ENCODE data around the gene PAX3. TPM values are rescaled to one million over a fixed set of nuclear protein-coding genes. Genes with fewer than 3 reads are reported as not detected.

The PAX3 gene
- total RNA-seq, 1 experiment from 2014 or later: not detected

DNA sequence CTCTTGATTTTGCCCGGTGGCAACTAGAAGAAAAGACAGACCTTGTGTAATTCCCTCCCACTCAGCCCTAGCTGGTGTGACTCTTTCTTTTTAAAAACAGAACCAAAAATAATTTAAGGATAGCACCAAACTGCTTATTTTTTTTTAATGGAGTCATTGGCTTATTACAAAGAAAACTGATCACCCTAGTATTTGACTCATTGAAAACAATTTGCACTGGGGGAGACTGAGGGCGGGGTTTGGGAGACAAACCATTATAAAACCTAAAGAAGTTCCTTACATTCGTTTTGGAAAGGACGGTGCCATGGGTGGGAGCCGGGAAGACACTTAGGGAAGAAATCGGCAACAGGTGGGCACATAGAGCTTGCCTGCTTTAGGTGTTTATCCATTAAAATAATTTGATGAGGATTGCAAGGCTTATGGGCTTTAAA, 2.5 kb downstream of the PAX3 start:
- DNase-seq: no peak
- POLR2A ChIA-PET: no interaction called here
- H3K4me3 Mint-ChIP-seq (ENCODE audit: unreplicated experiment): no peak overlapping the region
- no peak overlapping the region for H3K27ac Mint-ChIP-seq (ENCODE audit: unreplicated experiment)
- H3K36me3 Mint-ChIP-seq (ENCODE audit: insufficient read depth, unreplicated experiment): no peaks in the 10 kb centered on the region
- H3K4me1 Mint-ChIP-seq (ENCODE audit: low read depth, unreplicated experiment): no peaks in the 10 kb centered on the region
- CTCF ChIA-PET: no interaction called here
- BruUV-seq (replicated peaks): no TSS peak
- H3K27me3 ChIP-seq (replicated peaks; ENCODE audit: control insufficient read depth, insufficient read depth, low read length): no peaks in the 10 kb centered on the region
- peaks cover 10% of the 10 kb centered on the region for H3K9me3 Mint-ChIP-seq (ENCODE audit: unreplicated experiment)
- TF ChIP-seq, protein P1, sequence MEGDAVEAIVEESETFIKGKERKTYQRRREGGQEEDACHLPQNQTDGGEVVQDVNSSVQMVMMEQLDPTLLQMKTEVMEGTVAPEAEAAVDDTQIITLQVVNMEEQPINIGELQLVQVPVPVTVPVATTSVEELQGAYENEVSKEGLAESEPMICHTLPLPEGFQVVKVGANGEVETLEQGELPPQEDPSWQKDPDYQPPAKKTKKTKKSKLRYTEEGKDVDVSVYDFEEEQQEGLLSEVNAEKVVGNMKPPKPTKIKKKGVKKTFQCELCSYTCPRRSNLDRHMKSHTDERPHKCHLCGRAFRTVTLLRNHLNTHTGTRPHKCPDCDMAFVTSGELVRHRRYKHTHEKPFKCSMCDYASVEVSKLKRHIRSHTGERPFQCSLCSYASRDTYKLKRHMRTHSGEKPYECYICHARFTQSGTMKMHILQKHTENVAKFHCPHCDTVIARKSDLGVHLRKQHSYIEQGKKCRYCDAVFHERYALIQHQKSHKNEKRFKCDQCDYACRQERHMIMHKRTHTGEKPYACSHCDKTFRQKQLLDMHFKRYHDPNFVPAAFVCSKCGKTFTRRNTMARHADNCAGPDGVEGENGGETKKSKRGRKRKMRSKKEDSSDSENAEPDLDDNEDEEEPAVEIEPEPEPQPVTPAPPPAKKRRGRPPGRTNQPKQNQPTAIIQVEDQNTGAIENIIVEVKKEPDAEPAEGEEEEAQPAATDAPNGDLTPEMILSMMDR (IDR thresholded peaks at IDR 0.05; ENCODE audit: insufficient read depth in 1 of 2, low read depth in 1 of 2, low read length in 1 of 2, severe bottlenecking in 1 of 2, unreplicated experiment in 1 of 2): no peak
- no peaks in the 10 kb centered on the region for H3K9me3 ChIP-seq
- H3K36me3 ChIP-seq (ENCODE audit: control insufficient read depth, insufficient read depth, low read length): no peaks in the 10 kb centered on the region
- intact Hi-C loops (cut with micrococcal nuclease; ENCODE audit: unreplicated experiment): no loop called here
- H3K4me3 ChIP-seq (ENCODE audit: low read depth, low read length): no peak overlapping the region
- H3K4me1 ChIP-seq: no peaks in the 10 kb centered on the region
- peaks cover 34% of the 10 kb centered on the region for H3K27me3 Mint-ChIP-seq (ENCODE audit: insufficient read depth, unreplicated experiment)

DNA sequence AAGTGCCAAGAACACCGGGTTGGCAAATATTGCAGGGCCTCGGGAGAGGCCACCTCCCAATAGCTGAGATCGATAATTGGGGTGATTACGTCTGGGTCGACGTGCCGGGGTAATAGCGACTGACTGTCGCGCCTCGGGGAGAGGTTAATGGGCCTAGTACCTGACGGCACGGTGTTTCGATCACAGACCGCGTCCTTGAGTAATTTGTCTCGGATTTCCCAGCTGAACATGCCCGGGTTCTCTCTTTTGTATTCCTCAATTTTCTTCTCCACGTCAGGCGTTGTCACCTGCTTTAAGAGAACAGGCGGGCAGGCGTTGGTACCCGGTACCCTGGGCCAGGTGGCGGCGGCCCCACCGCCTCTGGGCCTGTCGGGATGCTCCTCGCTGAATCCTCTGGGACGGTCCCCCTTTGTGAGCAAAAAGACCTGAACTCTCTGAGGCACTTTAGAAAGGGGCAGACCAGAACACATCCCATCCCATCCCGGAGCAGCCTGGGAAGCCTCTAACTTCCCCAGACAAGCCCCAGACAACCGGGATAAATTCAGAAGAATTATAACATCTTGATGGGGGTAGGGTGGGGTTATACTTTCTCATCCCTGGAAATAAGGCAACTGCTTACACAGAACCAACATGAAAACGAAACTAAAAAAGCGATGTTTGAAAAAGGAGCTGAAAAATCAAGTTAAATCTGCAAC, 3.3 kb downstream of the PAX3 start:
- ChIA-PET CTCF (no interaction called here), POLR2A (no interaction called here)
- Mint-ChIP-seq H3K36me3 (ENCODE audit: insufficient read depth, unreplicated experiment) (no peaks in the 10 kb centered on the region), H3K27me3 (ENCODE audit: insufficient read depth, unreplicated experiment) (peaks cover 37% of the 10 kb centered on the region), H3K27ac (ENCODE audit: unreplicated experiment) (no peak overlapping the region), H3K4me3 (ENCODE audit: unreplicated experiment) (no peak overlapping the region), H3K9me3 (ENCODE audit: unreplicated experiment) (peaks cover 10% of the 10 kb centered on the region), H3K4me1 (ENCODE audit: low read depth, unreplicated experiment) (no peaks in the 10 kb centered on the region)
- no peaks in the 10 kb centered on the region for H3K4me1 ChIP-seq
- TF ChIP-seq, protein P1 (IDR thresholded peaks at IDR 0.05; ENCODE audit: insufficient read depth in 1 of 2, low read depth in 1 of 2, low read length in 1 of 2, severe bottlenecking in 1 of 2, unreplicated experiment in 1 of 2): no peak
- BruUV-seq (replicated peaks): no TSS peak
- H3K9me3 ChIP-seq: no peaks in the 10 kb centered on the region
- H3K27me3 ChIP-seq (replicated peaks; ENCODE audit: control insufficient read depth, insufficient read depth, low read length): no peaks in the 10 kb centered on the region
- H3K36me3 ChIP-seq (ENCODE audit: control insufficient read depth, insufficient read depth, low read length): no peaks in the 10 kb centered on the region
- H3K4me3 ChIP-seq (ENCODE audit: low read depth, low read length): no peak overlapping the region
- no peak for DNase-seq
- intact Hi-C loops (cut with micrococcal nuclease; ENCODE audit: unreplicated experiment): no loop called here

DNA sequence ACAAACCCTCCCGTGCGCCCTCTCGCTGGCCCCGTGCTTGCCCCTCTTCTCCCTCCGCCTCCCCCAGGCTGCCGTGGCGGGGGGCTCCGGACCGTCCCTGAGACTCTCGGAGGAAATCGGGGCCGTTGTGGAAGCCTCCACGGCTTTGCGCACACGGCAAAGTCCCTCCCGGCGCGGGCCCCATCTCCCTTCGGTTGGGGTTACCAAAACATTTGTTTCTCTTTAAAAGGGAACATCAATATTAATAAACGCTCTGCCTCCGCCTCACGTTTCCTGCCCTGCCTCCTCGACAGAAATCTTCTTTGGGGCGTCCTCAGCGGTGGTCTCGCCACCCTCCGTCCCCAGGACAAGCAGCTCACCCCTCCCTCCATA, 3.8 kb downstream of the PAX3 start:
- ChIA-PET CTCF (no interaction called here), POLR2A (no interaction called here)
- Mint-ChIP-seq H3K27me3 (ENCODE audit: insufficient read depth, unreplicated experiment) (peaks cover 41% of the 10 kb centered on the region), H3K4me1 (ENCODE audit: low read depth, unreplicated experiment) (no peaks in the 10 kb centered on the region), H3K36me3 (ENCODE audit: insufficient read depth, unreplicated experiment) (no peaks in the 10 kb centered on the region), H3K9me3 (ENCODE audit: unreplicated experiment) (peaks cover 10% of the 10 kb centered on the region), H3K27ac (ENCODE audit: unreplicated experiment) (no peak overlapping the region), H3K4me3 (ENCODE audit: unreplicated experiment) (no peak overlapping the region)
- no peak overlapping the region for H3K4me3 ChIP-seq (ENCODE audit: low read depth, low read length)
- intact Hi-C loops (cut with micrococcal nuclease; ENCODE audit: unreplicated experiment): no loop called here
- H3K4me1 ChIP-seq: no peaks in the 10 kb centered on the region
- H3K27me3 ChIP-seq (replicated peaks; ENCODE audit: control insufficient read depth, insufficient read depth, low read length): no peaks in the 10 kb centered on the region
- no peak for DNase-seq
- H3K36me3 ChIP-seq (ENCODE audit: control insufficient read depth, insufficient read depth, low read length): no peaks in the 10 kb centered on the region
- TF ChIP-seq, protein P1 (IDR thresholded peaks at IDR 0.05; ENCODE audit: insufficient read depth in 1 of 2, low read depth in 1 of 2, low read length in 1 of 2, severe bottlenecking in 1 of 2, unreplicated experiment in 1 of 2): no peak
- H3K9me3 ChIP-seq: no peaks in the 10 kb centered on the region
- BruUV-seq (replicated peaks): no TSS peak
